WTC11 (cell line): Measurements from ENCODE around the gene SURF2. TPM values are rescaled to one million over a fixed set of nuclear protein-coding genes. Genes with fewer than 3 reads are reported as not detected.
"Not testable (repeated sequence)": the region's sequence is repeated elsewhere in the genome, so short reads cannot be mapped to it uniquely, and the experiment has no call there.

Experiments
- ATAC-seq: fragments of 200-7000 bp; cut with Tn5 transposase; 2 replicates; pipeline ENCODE4 v1.10.0; 2021; ENCODE audit warnings: mild to moderate bottlenecking, moderate library complexity
- CTCF ChIA-PET: fragments of 300-600 bp; sonication (Branson Sonifier 250); formaldehyde crosslinking; loops from one replicate; lab custom pipeline; 2021; ENCODE audit warnings: antibody characterized with exemption; lab: Charles Lee
- POLR2A ChIA-PET: fragments of 350-600 bp; sonication (Branson Sonifier 250); formaldehyde crosslinking; loops from one replicate; lab custom pipeline; 2021; ENCODE audit warnings: antibody characterized with exemption; lab: Charles Lee
- DNase-seq: peaks from one replicate; pipeline ENCODE4 v3.0.0; 2021; ENCODE audit warnings: low spot score
- H3K27ac Mint-ChIP-seq: 2 replicates; pipeline ENCODE4 v1.8.0; 2021; ENCODE audit warnings: mixed read lengths
- H3K27me3 Mint-ChIP-seq: 2 replicates; pipeline ENCODE4 v1.8.0; 2021; ENCODE audit warnings: low read depth, mild to moderate bottlenecking, moderate library complexity, mixed read lengths
- H3K36me3 Mint-ChIP-seq: 2 replicates; pipeline ENCODE4 v1.8.0; 2021; ENCODE audit warnings: mixed read lengths
- H3K4me1 Mint-ChIP-seq: 2 replicates; pipeline ENCODE4 v1.8.0; 2022; ENCODE audit warnings: mixed read lengths
- H3K4me3 Mint-ChIP-seq: 2 replicates; pipeline ENCODE4 v1.8.0; 2021; ENCODE audit warnings: mild to moderate bottlenecking, moderate library complexity, mixed read lengths
- H3K9me3 Mint-ChIP-seq: 2 replicates; pipeline ENCODE4 v1.8.0; 2021; ENCODE audit warnings: mixed read lengths
- ATF3 ChIP-seq: sonication (generic); formaldehyde crosslinking; conservative IDR thresholded peaks from 2 replicates; pipeline ENCODE4 v1.8.1; 2022; ENCODE audit warnings: mild to moderate bottlenecking, missing genetic modification reagents
- CTCF ChIP-seq: fragments of 200-600 bp; IDR thresholded peaks from 2 replicates; pipeline ENCODE4 v1.8.0; 2022; ENCODE audit warnings: antibody characterized with exemption
- EMX1 ChIP-seq: fragments of 250-450 bp; sonication (Bioruptor Pico); IDR thresholded peaks from 2 replicates; pipeline ENCODE4 v1.8.0; 2021; ENCODE audit warnings: mild to moderate bottlenecking
- ERG ChIP-seq: fragments of 250-450 bp; sonication (Bioruptor Pico); IDR thresholded peaks from 2 replicates; pipeline ENCODE4 v1.8.0; 2021; ENCODE audit warnings: mild to moderate bottlenecking
- FOXP4 ChIP-seq: sonication (generic); formaldehyde crosslinking; IDR thresholded peaks from 2 replicates; pipeline ENCODE4 v1.8.0; 2022; ENCODE audit warnings: mild to moderate bottlenecking, missing genetic modification reagents
- MLX ChIP-seq: sonication (generic); formaldehyde crosslinking; IDR thresholded peaks from 2 replicates; pipeline ENCODE4 v1.8.1; 2023; ENCODE audit warnings: mild to moderate bottlenecking, missing genetic modification reagents, moderate library complexity
- NFATC4 ChIP-seq: fragments of 250-450 bp; sonication (Bioruptor Pico); IDR thresholded peaks from 2 replicates; pipeline ENCODE4 v1.9.0; 2021; ENCODE audit warnings: mild to moderate bottlenecking
- NR2C2 ChIP-seq: sonication (generic); formaldehyde crosslinking; IDR thresholded peaks from 2 replicates; pipeline ENCODE4 v1.8.0; 2022; ENCODE audit warnings: mild to moderate bottlenecking, missing genetic modification reagents
- PREB ChIP-seq: sonication (generic); formaldehyde crosslinking; IDR thresholded peaks from 2 replicates; pipeline ENCODE4 v1.8.1; 2022; ENCODE audit warnings: mild to moderate bottlenecking, missing genetic modification reagents, moderate library complexity, borderline replicate concordance
- TEAD4 ChIP-seq: sonication (generic); formaldehyde crosslinking; IDR thresholded peaks from 2 replicates; pipeline ENCODE4 v1.8.0; 2022; ENCODE audit warnings: mild to moderate bottlenecking, missing genetic modification reagents
- ZMAT4 ChIP-seq: fragments of 250-450 bp; sonication (Bioruptor Pico); IDR thresholded peaks from 2 replicates; pipeline ENCODE4 v1.9.0; 2021; ENCODE audit warnings: mild to moderate bottlenecking
- ZNF416 ChIP-seq: fragments of 250-450 bp; sonication (Bioruptor Pico); IDR thresholded peaks from 2 replicates; pipeline ENCODE4 v1.9.0; 2021; ENCODE audit warnings: mild to moderate bottlenecking, inconsistent platforms
- ZNF425 ChIP-seq: fragments of 250-450 bp; sonication (Bioruptor Pico); conservative IDR thresholded peaks from 2 replicates; pipeline ENCODE4 v1.9.0; 2021; ENCODE audit warnings: mild to moderate bottlenecking
- ZNF671 ChIP-seq: fragments of 250-450 bp; sonication (Bioruptor Pico); IDR thresholded peaks from 2 replicates; pipeline ENCODE4 v1.8.0; 2021; ENCODE audit warnings: mild to moderate bottlenecking
- total RNA-seq: library from RNA; stranded (reverse); gene quantifications from 3 replicates; pipeline ENCODE4 v1.2.3, GENCODE V29; 2021

SURF2 gene
- total RNA-seq, 1 experiment from 2014 or later, result 33.3 TPM

- TF ChIP-seq MLX (CRISPR knock-in tag) (no peak), ATF3 (CRISPR knock-in tag) (no peak), TEAD4 (CRISPR knock-in tag) (no peak), FOXP4 (CRISPR knock-in tag) (no peak), NR2C2 (CRISPR knock-in tag) (no peak), PREB (CRISPR knock-in tag) (no peak)
- TF ChIP-seq, all 79 proteins: peak for 0
Measured at GRCh38 chr9:133323991-133324703, 32.2 kb upstream of the SURF2 start (continued).

GRCh38 chr9:133327021-133327420 lies 29.3 kb upstream of the SURF2 start:
- H3K4me3 Mint-ChIP-seq, DNase-seq, POLR2A ChIA-PET, H3K4me1 Mint-ChIP-seq, H3K27ac Mint-ChIP-seq, CTCF ChIA-PET, ATAC-seq: not testable (repeated sequence)
- peaks cover 18% of the 10 kb centered on the region for H3K27me3 Mint-ChIP-seq
- H3K36me3 Mint-ChIP-seq, result peaks cover 24% of the 10 kb centered on the region
- peaks cover 39% of the 10 kb centered on the region for H3K9me3 Mint-ChIP-seq

GRCh38 chr9:133327834-133328484 lies 28.4 kb upstream of the SURF2 start:
- H3K27ac Mint-ChIP-seq, result no peak overlapping the region
- no peak for ATAC-seq
- H3K4me3 Mint-ChIP-seq, result no peak overlapping the region
- ChIA-PET CTCF (interaction anchor here (4.0 kb wide), 1 partner anchor 140 kb away, joined by 97 read pairs; no protein-coding TSS in a partner anchor), POLR2A (no interaction called here)
- peak; percentile 10; the same call in 1 of the 2 replicates for TF ChIP-seq ZMAT4
- no peak for TF ChIP-seq NR2C2 (CRISPR knock-in tag)
- peaks cover 39% of the 10 kb centered on the region for H3K9me3 Mint-ChIP-seq
- DNase-seq, result no peak
- H3K36me3 Mint-ChIP-seq, result peaks cover 33% of the 10 kb centered on the region
- H3K27me3 Mint-ChIP-seq, result peaks cover 18% of the 10 kb centered on the region
- no peaks in the 10 kb centered on the region; the same call in 1 of the 2 replicates for H3K4me1 Mint-ChIP-seq

- not testable (repeated sequence) for H3K4me3 Mint-ChIP-seq, H3K27me3 Mint-ChIP-seq, H3K4me1 Mint-ChIP-seq, ATAC-seq
- H3K27ac Mint-ChIP-seq, result peak overlapping the region; percentile 90
- peaks cover 38% of the 10 kb centered on the region for H3K36me3 Mint-ChIP-seq
- H3K9me3 Mint-ChIP-seq, result peaks cover 29% of the 10 kb centered on the region
- TF ChIP-seq ZNF416, result 0 out of 2 replicates have a peak, but pooled peaks have one; percentile 62
- TF ChIP-seq EMX1 (CRISPR knock-in tag), result 0 out of 2 replicates have a peak, but pooled peaks have one; percentile 71
- peak; percentile 65 for TF ChIP-seq CTCF
- 0 out of 2 replicates have a peak, but pooled peaks have one; percentile 7 for TF ChIP-seq ERG
- TF ChIP-seq ZNF671 (CRISPR knock-in tag), result 0 out of 2 replicates have a peak, but pooled peaks have one; percentile 59
- TF ChIP-seq NFATC4, result 0 out of 2 replicates have a peak, but pooled peaks have one; percentile 18
- 0 out of 2 replicates have a peak, but pooled peaks have one; percentile 26 for TF ChIP-seq ZNF425 (CRISPR knock-in tag)
- ChIA-PET POLR2A (interaction anchor here (1.8 kb wide), 1 partner anchor 91 kb away, joined by 7 read pairs; no protein-coding TSS in a partner anchor), CTCF (interaction anchor here (0.5 to 4.0 kb wide), 10 partner anchors 9 to 430 kb away, joined by 3 to 97 read pairs (median 5); no protein-coding TSS in a partner anchor)
- peak; percentile 41 for DNase-seq
Measured at GRCh38 chr9:133329306-133330156, 26.8 kb upstream of the SURF2 start.
